Peyer's patch (tissue), 4 donors: ENCODE data around the gene JAZF1. TPM values are rescaled to one million over a fixed set of nuclear protein-coding genes. Genes with fewer than 3 reads are reported as not detected.

Experiments
- DNase-seq, 3 donors: peaks; one replicate each; pipeline ENCODE4 v3.0.0-alpha.2; 2017 to 2019
- H3K27ac ChIP-seq, 4 donors: fragments of 200-600 bp; sonication (generic); one replicate each; pipeline ENCODE4 v1.5.1; 2016 to 2019
- H3K27me3 ChIP-seq, 2 donors: fragments of 200-600 bp; sonication (generic); one replicate each; pipeline ENCODE4 v1.5.1; 2019
- H3K36me3 ChIP-seq, 3 donors: fragments of 200-600 bp; sonication (generic); one replicate each; pipeline ENCODE4 v1.5.1; 2016 to 2019
- H3K4me1 ChIP-seq, 4 donors: fragments of 200-600 bp; sonication (generic); one replicate each; pipeline ENCODE4 v1.5.1; 2016 to 2019
- H3K4me3 ChIP-seq, 4 donors: fragments of 200-600 bp; sonication (generic); 1 replicate in 3 of 4; 2 replicates in 1 of 4; pipeline ENCODE4 v1.5.1; 2016 to 2019; ENCODE audit warnings: mild to moderate bottlenecking in 1 of 4
- H3K9me3 ChIP-seq, 4 donors: fragments of 200-600 bp; sonication (generic); one replicate each; pipeline ENCODE4 v1.5.1; 2016 to 2019; ENCODE audit warnings: mild to moderate bottlenecking in 1 of 4
- CTCF ChIP-seq, 6 experiments: fragments of 450-650 bp in 4 of 6; fragments of 200-600 bp in 2 of 6; sonication (generic) in 1 of 6; IDR thresholded peaks; one replicate each; pipeline ENCODE4 v1.5.1; 2017 to 2019; ENCODE audit warnings: antibody characterized with exemption in 6 of 6, mild to moderate bottlenecking in 3 of 6, moderate library complexity in 1 of 6
- POLR2A ChIP-seq, 2 donors: fragments of 450-650 bp; IDR thresholded peaks; one replicate each; pipeline ENCODE4 v1.5.1; 2017; ENCODE audit warnings: antibody characterized with exemption in 2 of 2, mild to moderate bottlenecking in 2 of 2, moderate library complexity in 2 of 2
- total RNA-seq, 4 donors: library from RNA; depleted of rRNA; stranded (reverse); fragments of >200 nt; gene quantifications; one replicate each; pipeline ENCODE4 v1.1.0, GENCODE V29; 2016

The JAZF1 gene
- total RNA-seq, 4 donors from 2014 or later, result 1.9 to 15.7 (median 2.6) TPM

GRCh38 chr7:28121496-28121895 is 59.1 kb downstream of the JAZF1 start:
- no peaks in the 10 kb centered on the region for H3K9me3 ChIP-seq
- no peaks in the 10 kb centered on the region for H3K36me3 ChIP-seq
- H3K4me3 ChIP-seq, result no peak overlapping the region
- H3K27ac ChIP-seq, result no peak overlapping the region
- TF ChIP-seq POLR2A (IDR thresholded peaks at IDR 0.05) (no peak), CTCF (IDR thresholded peaks at IDR 0.05) (no peak)
- no peak for DNase-seq
- peaks cover 0 to 4% (median 0%) of the 10 kb centered on the region in 4 donors for H3K4me1 ChIP-seq
- H3K27me3 ChIP-seq, result no peaks in the 10 kb centered on the region

GRCh38 chr7:28116041-28116440 is 64.6 kb downstream of the JAZF1 start:
- H3K27ac ChIP-seq, result no peak overlapping the region
- no peak for TF ChIP-seq POLR2A (IDR thresholded peaks at IDR 0.05)
- TF ChIP-seq CTCF (IDR thresholded peaks at IDR 0.05), result no peak
- H3K4me1 ChIP-seq, result no peaks in the 10 kb centered on the region
- no peak overlapping the region for H3K4me3 ChIP-seq
- no peak for DNase-seq
- H3K9me3 ChIP-seq, result no peaks in the 10 kb centered on the region
- no peaks in the 10 kb centered on the region for H3K27me3 ChIP-seq
- no peaks in the 10 kb centered on the region for H3K36me3 ChIP-seq

DNA sequence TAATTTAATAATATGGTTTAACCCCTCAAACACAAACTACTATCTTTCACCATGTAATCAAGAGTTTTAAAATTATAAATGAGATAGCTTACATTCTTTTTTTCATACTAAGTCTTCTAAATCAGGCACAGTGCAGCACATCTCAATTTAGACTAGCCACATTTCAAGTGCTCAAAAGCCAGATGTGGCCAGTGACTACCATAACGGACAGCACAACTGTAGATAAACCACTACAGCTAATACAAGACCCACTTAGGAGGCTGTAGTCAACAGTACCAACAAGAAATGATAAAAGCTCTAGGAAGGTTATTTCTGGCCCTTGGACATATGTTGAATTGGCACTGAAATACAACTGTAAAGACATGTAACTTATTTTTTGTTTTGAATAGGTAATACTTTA is 65.3 kb downstream of the JAZF1 start:
- H3K4me1 ChIP-seq, result no peaks in the 10 kb centered on the region
- no peak for DNase-seq
- TF ChIP-seq POLR2A (IDR thresholded peaks at IDR 0.05) (no peak), CTCF (IDR thresholded peaks at IDR 0.05) (no peak)
- no peak overlapping the region for H3K4me3 ChIP-seq
- H3K9me3 ChIP-seq, result no peaks in the 10 kb centered on the region
- H3K27ac ChIP-seq, result no peak overlapping the region
- no peaks in the 10 kb centered on the region for H3K27me3 ChIP-seq
- no peaks in the 10 kb centered on the region for H3K36me3 ChIP-seq

DNA sequence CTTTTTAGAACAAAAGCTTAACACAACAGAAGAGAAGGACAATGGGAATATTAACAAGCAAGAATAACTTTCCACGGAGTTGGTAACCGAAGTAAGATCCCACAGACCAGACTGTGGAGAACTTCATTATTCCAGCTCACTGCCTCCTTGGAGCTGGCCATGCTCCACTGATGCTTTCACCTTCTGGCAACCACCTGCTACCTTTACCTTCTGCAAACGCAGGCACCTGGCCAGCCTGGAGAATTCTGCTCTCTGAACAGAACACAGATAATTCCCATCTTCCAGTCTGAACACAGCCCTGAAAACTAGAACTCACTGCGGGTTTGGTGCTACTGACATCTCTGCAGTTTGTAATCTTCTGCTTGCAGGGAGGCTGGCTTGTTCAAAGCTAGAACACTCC is 66.5 kb downstream of the JAZF1 start:
- Histone ChIP-seq H3K36me3 (no peaks in the 10 kb centered on the region), H3K4me3 (no peak overlapping the region), H3K9me3 (no peaks in the 10 kb centered on the region), H3K4me1 (no peaks in the 10 kb centered on the region), H3K27me3 (no peaks in the 10 kb centered on the region), H3K27ac (no peak overlapping the region)
- DNase-seq, result no peak
- TF ChIP-seq CTCF (IDR thresholded peaks at IDR 0.05), result no peak
- TF ChIP-seq POLR2A (IDR thresholded peaks at IDR 0.05), result no peak

DNA sequence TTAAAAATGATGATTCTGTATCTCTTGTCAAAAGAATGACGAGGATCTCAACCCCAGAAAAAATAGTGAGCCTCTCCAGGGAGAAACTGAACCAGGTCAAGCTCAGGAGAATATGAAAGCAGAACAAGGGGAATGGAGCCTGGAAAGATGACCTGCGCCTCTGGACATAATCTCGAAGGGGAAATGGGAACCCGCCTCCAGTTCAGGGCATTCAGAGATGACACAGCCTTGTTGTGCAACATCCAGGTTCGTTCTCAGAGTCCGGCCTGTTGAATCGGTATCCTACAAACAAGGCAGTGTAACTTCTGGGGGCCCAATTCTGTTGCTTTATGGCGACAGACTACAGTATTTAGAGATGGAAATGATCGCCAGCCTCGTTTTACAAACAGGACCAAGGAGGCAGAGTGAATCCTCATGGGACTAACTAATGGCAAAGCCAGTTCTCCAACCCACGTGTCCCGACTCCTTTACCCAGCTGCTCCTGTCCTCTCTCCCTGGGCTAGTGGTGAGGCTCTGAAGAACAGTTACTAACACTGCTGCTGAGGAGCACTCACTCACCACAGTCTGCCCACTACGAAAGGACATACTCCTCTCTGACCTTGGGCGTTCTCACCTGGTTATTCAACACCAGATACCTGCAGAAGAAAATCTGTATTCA is 67.6 kb downstream of the JAZF1 start:
- Histone ChIP-seq H3K9me3 (no peaks in the 10 kb centered on the region), H3K4me1 (no peaks in the 10 kb centered on the region), H3K27me3 (no peaks in the 10 kb centered on the region), H3K27ac (no peak overlapping the region), H3K4me3 (no peak overlapping the region), H3K36me3 (no peaks in the 10 kb centered on the region)
- DNase-seq, result no peak
- TF ChIP-seq CTCF (IDR thresholded peaks at IDR 0.05) (no peak), POLR2A (IDR thresholded peaks at IDR 0.05) (no peak)

GRCh38 chr7:28112467-28112866 is 68.1 kb downstream of the JAZF1 start:
- H3K9me3 ChIP-seq, result no peaks in the 10 kb centered on the region
- TF ChIP-seq POLR2A (IDR thresholded peaks at IDR 0.05) (no peak), CTCF (IDR thresholded peaks at IDR 0.05) (no peak)
- DNase-seq, result no peak
- no peaks in the 10 kb centered on the region for H3K27me3 ChIP-seq
- H3K4me1 ChIP-seq, result no peaks in the 10 kb centered on the region
- H3K36me3 ChIP-seq, result no peaks in the 10 kb centered on the region
- no peak overlapping the region for H3K4me3 ChIP-seq
- no peak overlapping the region for H3K27ac ChIP-seq
